SK-N-SH (cell line): ENCODE measurements around the gene IGDCC3. TPM values are rescaled to one million over a fixed set of nuclear protein-coding genes. Genes with fewer than 3 reads are reported as not detected.
A peak's percentile ranks its signal among the peaks of the same experiment; 100 is the strongest.

ENCODE experiments used
- CTCF ChIA-PET: fragments of 300-600, 350-600 bp; formaldehyde crosslinking; extraction: SDS; loops from one replicate; lab custom pipeline; 2021; lab: Yijun Ruan, JAX
- POLR2A ChIA-PET: fragments of 350-600 bp; sonication (Branson Sonifier 250); formaldehyde crosslinking; extraction: SDS; loops from one replicate; lab custom pipeline; 2020; ENCODE audit warnings: antibody characterized with exemption, inconsistent platforms; lab: Yijun Ruan, JAX
- DNase-seq: peaks from one replicate; pipeline ENCODE4 v3.0.0; 2012
- H2AFZ ChIP-seq: fragments of 200-600 bp; sonication (generic); 2 replicates; pipeline ENCODE4 v1.8.1; 2016; ENCODE audit warnings: antibody characterized with exemption, mild to moderate bottlenecking, low read depth
- H3F3A ChIP-seq: fragments of 200-600 bp; sonication (generic); replicated peaks from 2 replicates; pipeline ENCODE3; 2016; ENCODE audit warnings: antibody characterized with exemption, mild to moderate bottlenecking; ENCODE audit not compliant: insufficient read depth
- H3K27ac ChIP-seq, 2 experiments: fragments of 200-500 bp in 1 of 2; fragments of 200-600 bp in 1 of 2; sonication (Bioruptor generic) in 1 of 2; sonication (generic), shearing (Covaris generic) in 1 of 2; 2 replicates each; pipeline versions ENCODE4 v1.5.1 to v1.6.1; 2014 to 2016; ENCODE audit warnings: low read depth in 2 of 2, inconsistent platforms in 1 of 2, low read length in 1 of 2, mild to moderate bottlenecking in 1 of 2, mixed read lengths in 1 of 2
- H3K27me3 ChIP-seq: fragments of 200-600 bp; sonication (generic), shearing (Covaris generic); 2 replicates; pipeline ENCODE4 v1.6.1; 2016; ENCODE audit warnings: mixed run types; ENCODE audit not compliant: insufficient read depth
- H3K36me3 ChIP-seq, 2 experiments: fragments of 200-500 bp in 1 of 2; fragments of 200-600 bp in 1 of 2; sonication (Bioruptor generic) in 1 of 2; sonication (generic) in 1 of 2; replicated peaks in 1 of 2; 2 replicates each; pipeline versions ENCODE3 to v1.5.1; 2014 to 2016; ENCODE audit warnings: low read length in 1 of 2, mild to moderate bottlenecking in 1 of 2; ENCODE audit not compliant: insufficient read depth in 2 of 2, control insufficient read depth in 1 of 2
- H3K4me1 ChIP-seq, 2 experiments: fragments of 200-500 bp in 1 of 2; fragments of 200-600 bp in 1 of 2; sonication (Bioruptor generic) in 1 of 2; sonication (generic), shearing (Covaris generic) in 1 of 2; 2 replicates each; pipeline versions ENCODE4 v1.5.1 to v1.6.1; 2014 to 2016; ENCODE audit warnings: low read depth in 1 of 2, low read length in 1 of 2, mixed run types in 1 of 2; ENCODE audit not compliant: insufficient read depth in 2 of 2, control insufficient read depth in 1 of 2
- H3K4me2 ChIP-seq: fragments of 200-600 bp; sonication (generic), shearing (Covaris generic); 2 replicates; pipeline ENCODE4 v1.6.1; 2017; ENCODE audit warnings: mixed run types
- H3K4me3 ChIP-seq, 2 experiments: fragments of 200-500 bp in 1 of 2; fragments of 200-600 bp in 1 of 2; sonication (Bioruptor generic) in 1 of 2; sonication (generic), shearing (Covaris generic) in 1 of 2; 2 replicates each; pipeline versions ENCODE4 v1.5.1 to v1.8.1; 2014 to 2016; ENCODE audit warnings: low read depth in 2 of 2, inconsistent platforms in 1 of 2, low read length in 1 of 2, mild to moderate bottlenecking in 1 of 2, mixed read lengths in 1 of 2, moderate library complexity in 1 of 2
- H3K79me2 ChIP-seq: fragments of 200-600 bp; sonication (generic); 2 replicates; pipeline ENCODE4 v1.8.1; 2017; ENCODE audit warnings: mild to moderate bottlenecking; ENCODE audit not compliant: insufficient read depth
- H3K9ac ChIP-seq: fragments of 200-600 bp; sonication (generic); 2 replicates; pipeline ENCODE4 v1.6.1; 2017; ENCODE audit warnings: mixed run types
- H3K9me2 ChIP-seq: fragments of 200-600 bp; sonication (generic); 2 replicates; pipeline ENCODE4 v1.6.1; 2017; ENCODE audit warnings: mixed run types
- H3K9me3 ChIP-seq: fragments of 200-600 bp; sonication (generic); 2 replicates; pipeline ENCODE4 v1.6.1; 2017; ENCODE audit warnings: mixed run types, mild to moderate bottlenecking, moderate library complexity
- H4K20me1 ChIP-seq: fragments of 200-600 bp; sonication (generic); 2 replicates; pipeline ENCODE4 v1.6.1; 2017; ENCODE audit warnings: mild to moderate bottlenecking, mixed run types; ENCODE audit not compliant: insufficient read depth
- CHD2 ChIP-seq: fragments of 150-350 bp; IDR thresholded peaks from 2 replicates; pipeline ENCODE4 v1.6.1; 2018; ENCODE audit warnings: low read length; ENCODE audit not compliant: partially characterized antibody
- FOXM1 ChIP-seq: IDR thresholded peaks from 2 replicates; pipeline ENCODE4 v1.4.0; 2012; ENCODE audit warnings: low read depth, mild to moderate bottlenecking
- JUND ChIP-seq: IDR thresholded peaks from 2 replicates; pipeline ENCODE4 v1.4.0; 2012
- MXI1 ChIP-seq: IDR thresholded peaks from 2 replicates; pipeline ENCODE4 v1.6.1; 2012; ENCODE audit warnings: mild to moderate bottlenecking, low read depth, low read length, improper control_type of control experiment
- POLR2AphosphoS5 ChIP-seq: IDR thresholded peaks from 2 replicates; pipeline ENCODE4 v1.6.1; 2012; ENCODE audit warnings: low read depth, low read length
- RCOR1 ChIP-seq: fragments of 150-350 bp; IDR thresholded peaks from 2 replicates; pipeline ENCODE4 v1.6.1; 2017; ENCODE audit warnings: antibody characterized with exemption, low read length
- SIN3A ChIP-seq: IDR thresholded peaks from 2 replicates; pipeline ENCODE4 v1.6.1; 2012; ENCODE audit warnings: low read depth, mild to moderate bottlenecking, low read length, moderate library complexity, borderline replicate concordance
- SMC3 ChIP-seq: IDR thresholded peaks from 2 replicates; pipeline ENCODE4 v1.6.1; 2012; ENCODE audit warnings: low read depth, low read length, improper control_type of control experiment
- TEAD4 ChIP-seq: IDR thresholded peaks from 2 replicates; pipeline ENCODE4 v1.4.0; 2012; ENCODE audit warnings: mild to moderate bottlenecking, borderline replicate concordance; ENCODE audit not compliant: insufficient read depth
- YY1 ChIP-seq: IDR thresholded peaks from 2 replicates; pipeline ENCODE4 v1.4.0; 2012; ENCODE audit warnings: low read depth, mild to moderate bottlenecking
- WGBS: methylation state at CpG from one replicate; pipeline ENCODE4 v1.1.6; 2017; ENCODE audit warnings: low lambda C conversion rate; 5-methylcytosine and 5-hydroxymethylcytosine counted together
- polyA plus RNA-seq, 3 experiments: library from polyadenylated mRNA; depleted of rRNA; stranded (reverse); fragments of >200 nt; gene quantifications; 2 replicates each; pipeline ENCODE4 v1.2.3, GENCODE V29; 2012
- TF ChIP-seq, protein P1 (sequence below): IDR thresholded peaks from 2 replicates; pipeline ENCODE4 v1.6.1; 2012; ENCODE audit warnings: mild to moderate bottlenecking, low read depth, low read length, moderate library complexity
- TF ChIP-seq, protein P2 (sequence below): IDR thresholded peaks from 2 replicates; pipeline ENCODE4 v1.4.0; 2012; ENCODE audit warnings: low read depth
- TF ChIP-seq, protein P3 (sequence below): IDR thresholded peaks from 2 replicates; pipeline ENCODE4; 2012
- TF ChIP-seq, protein P4 (sequence below): fragments of 200-600 bp; sonication (generic); IDR thresholded peaks from 2 replicates; pipeline ENCODE4 v1.6.1; 2017; ENCODE audit warnings: antibody characterized with exemption, mild to moderate bottlenecking, moderate library complexity
- TF ChIP-seq, protein P5 (sequence below): IDR thresholded peaks from 2 replicates; pipeline ENCODE4 v1.4.0; 2012; ENCODE audit warnings: low read depth, borderline replicate concordance

IGDCC3 gene
- polyA plus RNA-seq, 1 of the 3 experiments (the other 2 are of a cell fraction), result 0.43 TPM

DNA sequence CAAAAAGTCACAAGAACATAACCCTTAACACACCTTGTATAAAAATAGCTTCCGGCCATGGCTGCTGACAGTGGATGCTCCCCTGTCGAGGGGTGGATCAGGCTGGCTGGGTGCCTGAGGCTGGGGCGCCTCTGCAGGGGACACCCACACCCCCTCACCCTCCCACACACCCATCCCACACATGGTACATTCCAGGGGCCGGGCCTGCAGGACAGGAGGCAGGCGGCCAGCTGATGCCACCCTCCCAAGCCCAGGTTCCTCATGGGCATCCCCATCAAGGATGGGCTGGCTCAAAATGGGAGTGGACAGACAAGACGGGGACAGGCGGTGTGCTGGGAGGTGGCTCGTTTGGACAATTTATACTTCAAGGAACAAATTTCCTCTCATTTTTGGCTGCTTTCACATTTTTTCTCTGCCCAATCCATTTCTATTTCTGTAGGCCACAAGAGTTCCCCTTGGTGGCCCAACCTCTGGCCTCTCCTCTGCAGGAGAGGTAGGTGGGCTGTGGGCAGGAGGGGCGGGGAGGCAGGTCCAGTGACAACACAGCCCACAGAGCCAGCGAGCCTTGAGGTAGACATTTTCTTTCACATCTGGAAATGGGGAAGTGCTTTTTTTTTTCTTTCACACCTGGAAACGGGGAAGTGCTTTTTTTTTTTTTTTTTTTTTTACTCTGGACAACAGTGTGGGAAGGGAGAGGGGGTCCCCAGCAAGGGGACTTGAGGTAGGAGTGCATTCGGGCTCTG, 50.0 kb downstream of the IGDCC3 start (continued):
- TF ChIP-seq, protein P1, sequence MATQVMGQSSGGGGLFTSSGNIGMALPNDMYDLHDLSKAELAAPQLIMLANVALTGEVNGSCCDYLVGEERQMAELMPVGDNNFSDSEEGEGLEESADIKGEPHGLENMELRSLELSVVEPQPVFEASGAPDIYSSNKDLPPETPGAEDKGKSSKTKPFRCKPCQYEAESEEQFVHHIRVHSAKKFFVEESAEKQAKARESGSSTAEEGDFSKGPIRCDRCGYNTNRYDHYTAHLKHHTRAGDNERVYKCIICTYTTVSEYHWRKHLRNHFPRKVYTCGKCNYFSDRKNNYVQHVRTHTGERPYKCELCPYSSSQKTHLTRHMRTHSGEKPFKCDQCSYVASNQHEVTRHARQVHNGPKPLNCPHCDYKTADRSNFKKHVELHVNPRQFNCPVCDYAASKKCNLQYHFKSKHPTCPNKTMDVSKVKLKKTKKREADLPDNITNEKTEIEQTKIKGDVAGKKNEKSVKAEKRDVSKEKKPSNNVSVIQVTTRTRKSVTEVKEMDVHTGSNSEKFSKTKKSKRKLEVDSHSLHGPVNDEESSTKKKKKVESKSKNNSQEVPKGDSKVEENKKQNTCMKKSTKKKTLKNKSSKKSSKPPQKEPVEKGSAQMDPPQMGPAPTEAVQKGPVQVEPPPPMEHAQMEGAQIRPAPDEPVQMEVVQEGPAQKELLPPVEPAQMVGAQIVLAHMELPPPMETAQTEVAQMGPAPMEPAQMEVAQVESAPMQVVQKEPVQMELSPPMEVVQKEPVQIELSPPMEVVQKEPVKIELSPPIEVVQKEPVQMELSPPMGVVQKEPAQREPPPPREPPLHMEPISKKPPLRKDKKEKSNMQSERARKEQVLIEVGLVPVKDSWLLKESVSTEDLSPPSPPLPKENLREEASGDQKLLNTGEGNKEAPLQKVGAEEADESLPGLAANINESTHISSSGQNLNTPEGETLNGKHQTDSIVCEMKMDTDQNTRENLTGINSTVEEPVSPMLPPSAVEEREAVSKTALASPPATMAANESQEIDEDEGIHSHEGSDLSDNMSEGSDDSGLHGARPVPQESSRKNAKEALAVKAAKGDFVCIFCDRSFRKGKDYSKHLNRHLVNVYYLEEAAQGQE, result no peak
- TF ChIP-seq, protein P2, sequence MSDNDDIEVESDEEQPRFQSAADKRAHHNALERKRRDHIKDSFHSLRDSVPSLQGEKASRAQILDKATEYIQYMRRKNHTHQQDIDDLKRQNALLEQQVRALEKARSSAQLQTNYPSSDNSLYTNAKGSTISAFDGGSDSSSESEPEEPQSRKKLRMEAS, result no peak
- TF ChIP-seq SIN3A (no peak), RCOR1 (no peak), MXI1 (no peak), FOXM1 (no peak), YY1 (no peak)
- TF ChIP-seq, protein P3, sequence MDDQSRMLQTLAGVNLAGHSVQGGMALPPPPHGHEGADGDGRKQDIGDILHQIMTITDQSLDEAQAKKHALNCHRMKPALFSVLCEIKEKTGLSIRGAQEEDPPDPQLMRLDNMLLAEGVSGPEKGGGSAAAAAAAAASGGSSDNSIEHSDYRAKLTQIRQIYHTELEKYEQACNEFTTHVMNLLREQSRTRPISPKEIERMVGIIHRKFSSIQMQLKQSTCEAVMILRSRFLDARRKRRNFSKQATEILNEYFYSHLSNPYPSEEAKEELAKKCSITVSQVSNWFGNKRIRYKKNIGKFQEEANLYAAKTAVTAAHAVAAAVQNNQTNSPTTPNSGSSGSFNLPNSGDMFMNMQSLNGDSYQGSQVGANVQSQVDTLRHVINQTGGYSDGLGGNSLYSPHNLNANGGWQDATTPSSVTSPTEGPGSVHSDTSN, result no peak

DNA sequence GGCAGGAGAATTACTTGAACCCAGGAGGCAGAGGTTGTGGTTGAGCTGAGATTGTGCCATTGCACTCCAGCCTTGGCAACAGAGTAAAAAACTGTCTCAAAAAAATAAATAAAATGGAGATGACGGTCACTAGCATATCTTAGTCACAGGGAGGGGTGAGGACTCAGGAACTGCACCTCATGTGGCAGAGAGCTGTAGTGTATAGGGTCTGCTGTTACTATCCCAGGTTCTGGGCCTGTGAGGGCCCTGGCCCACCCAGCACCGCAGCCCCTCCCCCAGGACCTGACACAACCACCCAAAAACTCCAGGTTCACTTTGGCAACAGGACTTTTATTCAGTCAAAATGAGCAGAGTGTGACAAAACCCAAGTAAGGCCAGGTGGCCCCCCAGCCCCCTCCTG, 51.0 kb downstream of the IGDCC3 start:
- peaks cover 0 to 16% of the 10 kb centered on the region in 2 experiments; a peak in 1 of 4 replicates for H3K4me1 ChIP-seq
- 100% methylated on average over 1 of the region's 2 CpGs for WGBS
- ChIA-PET POLR2A (interaction anchor here (0.8 to 1.4 kb wide), 3 partner anchors 22 to 50 kb away, joined by 3 to 7 read pairs (median 3); partner anchors contain the start of genes PARP16 and RNU5B-1), CTCF (interaction anchor here (1.0 to 21.5 kb wide), 5 partner anchors 8 to 57 kb away, joined by 3 to 969 read pairs (median 4); partner anchors contain the start of gene IGDCC3)
- H3K79me2 ChIP-seq, result no peaks in the 10 kb centered on the region
- no peak overlapping the region for H3K4me2 ChIP-seq
- peaks cover 4% of the 10 kb centered on the region for H3F3A ChIP-seq
- no peaks in the 10 kb centered on the region for H3K9me3 ChIP-seq
- no peaks in the 10 kb centered on the region for H4K20me1 ChIP-seq
- TF ChIP-seq CHD2 (no peak), POLR2AphosphoS5 (no peak), SIN3A (no peak), RCOR1 (no peak), JUND (no peak), TEAD4 (no peak), MXI1 (no peak), SMC3 (no peak)
- TF ChIP-seq, protein P4, sequence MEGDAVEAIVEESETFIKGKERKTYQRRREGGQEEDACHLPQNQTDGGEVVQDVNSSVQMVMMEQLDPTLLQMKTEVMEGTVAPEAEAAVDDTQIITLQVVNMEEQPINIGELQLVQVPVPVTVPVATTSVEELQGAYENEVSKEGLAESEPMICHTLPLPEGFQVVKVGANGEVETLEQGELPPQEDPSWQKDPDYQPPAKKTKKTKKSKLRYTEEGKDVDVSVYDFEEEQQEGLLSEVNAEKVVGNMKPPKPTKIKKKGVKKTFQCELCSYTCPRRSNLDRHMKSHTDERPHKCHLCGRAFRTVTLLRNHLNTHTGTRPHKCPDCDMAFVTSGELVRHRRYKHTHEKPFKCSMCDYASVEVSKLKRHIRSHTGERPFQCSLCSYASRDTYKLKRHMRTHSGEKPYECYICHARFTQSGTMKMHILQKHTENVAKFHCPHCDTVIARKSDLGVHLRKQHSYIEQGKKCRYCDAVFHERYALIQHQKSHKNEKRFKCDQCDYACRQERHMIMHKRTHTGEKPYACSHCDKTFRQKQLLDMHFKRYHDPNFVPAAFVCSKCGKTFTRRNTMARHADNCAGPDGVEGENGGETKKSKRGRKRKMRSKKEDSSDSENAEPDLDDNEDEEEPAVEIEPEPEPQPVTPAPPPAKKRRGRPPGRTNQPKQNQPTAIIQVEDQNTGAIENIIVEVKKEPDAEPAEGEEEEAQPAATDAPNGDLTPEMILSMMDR, result no peak
- TF ChIP-seq, protein P1, result no peak
- TF ChIP-seq, protein P5, sequence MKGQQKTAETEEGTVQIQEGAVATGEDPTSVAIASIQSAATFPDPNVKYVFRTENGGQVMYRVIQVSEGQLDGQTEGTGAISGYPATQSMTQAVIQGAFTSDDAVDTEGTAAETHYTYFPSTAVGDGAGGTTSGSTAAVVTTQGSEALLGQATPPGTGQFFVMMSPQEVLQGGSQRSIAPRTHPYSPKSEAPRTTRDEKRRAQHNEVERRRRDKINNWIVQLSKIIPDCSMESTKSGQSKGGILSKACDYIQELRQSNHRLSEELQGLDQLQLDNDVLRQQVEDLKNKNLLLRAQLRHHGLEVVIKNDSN, result no peak
- TF ChIP-seq, protein P3, result no peak
- no peaks in the 10 kb centered on the region for H3K9me2 ChIP-seq
- no peak overlapping the region for H3K9ac ChIP-seq
- H3K36me3 ChIP-seq, result no peaks in the 10 kb centered on the region
- peak; percentile 45 for DNase-seq
- H3K27ac ChIP-seq, result no peak overlapping the region
- H3K27me3 ChIP-seq, result peaks cover 8% of the 10 kb centered on the region; the same call in 1 of the 2 replicates
- no peak overlapping the region for H3K4me3 ChIP-seq
- no peak overlapping the region for H2AFZ ChIP-seq
